ENCODE data around the gene A3GALT2. TPM values are rescaled to one million over a fixed set of nuclear protein-coding genes. Genes with fewer than 3 reads are reported as not detected.

Gene A3GALT2
- total RNA-seq, 1 donor from 2014 or later, result not detected

DNA sequence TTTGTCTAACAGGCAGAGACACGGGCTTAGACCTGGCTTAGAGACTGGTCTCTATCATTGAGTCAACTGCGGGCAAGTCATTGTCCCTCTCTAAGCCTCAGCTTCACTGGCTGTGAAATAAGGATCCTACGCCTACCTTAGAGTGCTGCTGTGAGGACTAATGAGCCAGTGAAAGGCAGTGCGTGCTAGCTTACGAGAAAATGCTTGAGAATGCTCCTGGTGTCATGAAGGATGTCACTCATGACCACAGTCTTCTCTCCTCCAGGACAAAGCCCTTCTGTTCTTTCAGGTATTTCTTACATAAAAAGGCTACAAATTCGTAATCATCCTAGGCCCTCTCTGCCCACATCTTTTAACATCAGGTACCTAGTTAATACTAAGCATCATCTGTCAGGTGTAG lies 16.5 kb upstream of the A3GALT2 start:
- no peak overlapping the region for H3K27ac Mint-ChIP-seq
- H3K27me3 Mint-ChIP-seq (ENCODE audit: low read depth), result no peaks in the 10 kb centered on the region
- DNase-seq (ENCODE audit: low spot score), result no peak
- H3K4me1 Mint-ChIP-seq (ENCODE audit: low read depth), result peaks cover 14% of the 10 kb centered on the region
- intact Hi-C loops (cut with micrococcal nuclease), result no loop called here
- no peak overlapping the region for H3K4me3 Mint-ChIP-seq (ENCODE audit: low read depth)
- peaks cover 26% of the 10 kb centered on the region for H3K36me3 Mint-ChIP-seq (ENCODE audit: low read depth)
- H3K9me3 Mint-ChIP-seq, result no peaks in the 10 kb centered on the region

DNA sequence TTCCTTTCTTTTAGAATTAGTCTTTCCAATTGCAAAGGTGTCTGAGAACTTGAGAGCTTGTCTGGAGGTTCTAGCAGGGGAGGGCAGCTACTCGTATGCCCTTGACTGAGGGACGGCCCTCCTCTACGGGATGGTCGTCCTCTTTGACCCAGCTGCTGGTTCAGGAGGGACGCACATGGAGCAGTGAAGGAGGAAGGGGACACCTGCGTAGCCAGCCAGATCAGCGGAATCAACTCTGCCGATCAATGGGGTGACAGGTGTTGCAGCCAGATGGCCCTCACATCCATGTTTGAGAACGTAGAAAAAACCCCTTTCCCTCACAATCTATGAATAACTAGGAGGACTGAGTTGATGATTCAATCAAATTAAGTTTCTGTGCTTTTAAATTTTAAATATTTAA lies 15.7 kb upstream of the A3GALT2 start:
- H3K27me3 Mint-ChIP-seq (ENCODE audit: low read depth), result no peaks in the 10 kb centered on the region
- no peaks in the 10 kb centered on the region for H3K9me3 Mint-ChIP-seq
- H3K4me1 Mint-ChIP-seq (ENCODE audit: low read depth), result peaks cover 14% of the 10 kb centered on the region
- no peak overlapping the region for H3K4me3 Mint-ChIP-seq (ENCODE audit: low read depth)
- intact Hi-C loops (cut with micrococcal nuclease), result no loop called here
- H3K36me3 Mint-ChIP-seq (ENCODE audit: low read depth), result peaks cover 33% of the 10 kb centered on the region
- DNase-seq (ENCODE audit: low spot score), result no peak
- H3K27ac Mint-ChIP-seq, result no peak overlapping the region

DNA sequence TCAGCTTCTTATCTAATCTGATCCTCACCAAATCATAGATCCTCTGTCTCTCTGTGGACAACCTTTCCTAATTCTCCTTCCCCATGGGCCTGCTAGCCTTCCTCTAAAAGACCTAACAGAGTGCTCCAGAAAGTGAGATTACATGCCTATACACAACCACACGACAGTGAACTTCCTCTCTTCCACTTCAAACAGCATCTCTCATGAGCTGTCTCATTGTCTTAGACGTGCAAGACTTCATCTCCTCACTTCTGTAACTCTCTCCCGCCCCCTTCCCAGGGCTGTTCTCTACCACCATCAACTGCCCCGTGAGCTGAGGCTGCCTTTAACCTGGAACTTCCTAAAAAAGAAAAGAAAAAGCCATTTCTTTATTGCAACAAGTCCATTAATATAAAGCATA lies 14.1 kb upstream of the A3GALT2 start:
- Mint-ChIP-seq H3K36me3 (ENCODE audit: low read depth) (peaks cover 35% of the 10 kb centered on the region), H3K27me3 (ENCODE audit: low read depth) (no peaks in the 10 kb centered on the region), H3K4me1 (ENCODE audit: low read depth) (peaks cover 11% of the 10 kb centered on the region), H3K27ac (no peak overlapping the region), H3K9me3 (no peaks in the 10 kb centered on the region), H3K4me3 (ENCODE audit: low read depth) (no peak overlapping the region)
- intact Hi-C loops (cut with micrococcal nuclease), result no loop called here
- DNase-seq (ENCODE audit: low spot score), result no peak

DNA sequence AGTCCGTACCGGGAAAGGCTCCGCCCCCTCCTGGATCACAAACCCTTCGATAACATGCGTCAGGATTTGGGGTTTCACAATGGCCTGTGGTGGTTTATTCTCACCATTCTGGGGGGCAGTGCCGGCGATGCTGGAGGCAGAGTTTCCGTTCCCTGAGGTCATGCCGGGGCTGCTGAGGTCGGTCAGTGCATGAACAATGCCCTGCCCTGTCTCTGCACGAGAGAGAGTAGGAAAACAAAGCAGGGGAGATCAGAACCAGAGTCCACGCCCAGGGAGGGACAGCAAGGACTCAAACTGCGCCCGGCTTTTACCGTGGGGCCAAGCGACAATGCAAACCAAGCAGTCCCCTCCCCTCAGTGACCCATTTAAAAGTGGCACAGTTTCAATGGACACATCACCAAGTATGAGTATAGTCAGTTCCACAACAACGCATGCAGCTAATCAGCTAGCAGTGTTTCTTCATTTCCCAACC lies 13.2 kb upstream of the A3GALT2 start:
- H3K4me1 Mint-ChIP-seq (ENCODE audit: low read depth), result peaks cover 11% of the 10 kb centered on the region
- peaks cover 44% of the 10 kb centered on the region for H3K36me3 Mint-ChIP-seq (ENCODE audit: low read depth)
- no peaks in the 10 kb centered on the region for H3K27me3 Mint-ChIP-seq (ENCODE audit: low read depth)
- H3K4me3 Mint-ChIP-seq (ENCODE audit: low read depth), result no peak overlapping the region
- intact Hi-C loops (cut with micrococcal nuclease), result no loop called here
- H3K9me3 Mint-ChIP-seq, result no peaks in the 10 kb centered on the region
- no peak overlapping the region for H3K27ac Mint-ChIP-seq
- DNase-seq (ENCODE audit: low spot score), result no peak

DNA sequence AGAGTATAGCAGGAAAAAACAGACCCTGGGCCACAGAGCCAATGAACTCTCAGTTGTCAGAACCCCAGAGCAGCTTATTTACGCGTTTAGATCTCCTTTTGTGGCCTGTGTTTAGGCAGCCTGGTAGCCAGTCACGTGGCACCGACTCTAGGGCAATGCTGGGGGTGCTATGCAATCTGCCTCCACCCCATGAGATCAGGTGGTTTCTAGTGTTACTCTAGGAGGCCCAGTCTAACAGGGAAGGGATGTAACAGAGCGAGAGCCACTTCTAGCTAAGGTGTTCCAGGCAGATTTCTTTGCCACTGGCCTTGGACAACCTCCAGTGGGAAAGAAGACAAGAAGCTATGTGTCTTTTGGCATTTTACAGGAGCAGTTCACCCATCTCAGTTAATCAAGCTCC lies 12.0 kb upstream of the A3GALT2 start:
- Mint-ChIP-seq H3K27ac (no peak overlapping the region), H3K4me3 (ENCODE audit: low read depth) (no peak overlapping the region), H3K4me1 (ENCODE audit: low read depth) (peaks cover 6% of the 10 kb centered on the region), H3K36me3 (ENCODE audit: low read depth) (peaks cover 54% of the 10 kb centered on the region), H3K27me3 (ENCODE audit: low read depth) (no peaks in the 10 kb centered on the region), H3K9me3 (no peaks in the 10 kb centered on the region)
- intact Hi-C loops (cut with micrococcal nuclease), result no loop called here
- DNase-seq (ENCODE audit: low spot score), result no peak

DNA sequence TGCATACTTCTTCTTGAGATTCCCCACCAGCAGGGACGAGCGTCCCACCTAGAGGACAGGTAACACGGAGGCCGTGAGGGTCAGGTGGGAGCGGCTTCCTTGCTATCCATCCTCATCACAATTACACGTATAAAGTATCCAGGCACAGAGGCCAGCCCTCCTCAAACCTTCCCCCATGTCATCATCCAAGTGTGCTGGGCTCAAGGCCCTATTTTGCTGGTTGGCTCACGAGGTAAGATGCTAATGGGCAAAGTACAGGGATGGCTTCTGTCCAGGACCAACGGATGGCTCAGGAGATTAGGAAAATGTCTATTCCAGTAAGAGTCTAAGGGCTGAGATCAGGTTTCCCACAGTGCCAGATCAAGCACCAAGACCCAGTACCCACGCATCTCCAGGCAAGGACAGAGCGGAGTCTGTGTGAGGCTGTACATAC lies 11.5 kb upstream of the A3GALT2 start:
- DNase-seq (ENCODE audit: low spot score), result no peak
- no peak overlapping the region for H3K27ac Mint-ChIP-seq
- H3K9me3 Mint-ChIP-seq, result no peaks in the 10 kb centered on the region
- H3K36me3 Mint-ChIP-seq (ENCODE audit: low read depth), result peaks cover 54% of the 10 kb centered on the region
- H3K4me3 Mint-ChIP-seq (ENCODE audit: low read depth), result no peak overlapping the region
- H3K27me3 Mint-ChIP-seq (ENCODE audit: low read depth), result no peaks in the 10 kb centered on the region
- intact Hi-C loops (cut with micrococcal nuclease), result no loop called here
- peaks cover 5% of the 10 kb centered on the region for H3K4me1 Mint-ChIP-seq (ENCODE audit: low read depth)

DNA sequence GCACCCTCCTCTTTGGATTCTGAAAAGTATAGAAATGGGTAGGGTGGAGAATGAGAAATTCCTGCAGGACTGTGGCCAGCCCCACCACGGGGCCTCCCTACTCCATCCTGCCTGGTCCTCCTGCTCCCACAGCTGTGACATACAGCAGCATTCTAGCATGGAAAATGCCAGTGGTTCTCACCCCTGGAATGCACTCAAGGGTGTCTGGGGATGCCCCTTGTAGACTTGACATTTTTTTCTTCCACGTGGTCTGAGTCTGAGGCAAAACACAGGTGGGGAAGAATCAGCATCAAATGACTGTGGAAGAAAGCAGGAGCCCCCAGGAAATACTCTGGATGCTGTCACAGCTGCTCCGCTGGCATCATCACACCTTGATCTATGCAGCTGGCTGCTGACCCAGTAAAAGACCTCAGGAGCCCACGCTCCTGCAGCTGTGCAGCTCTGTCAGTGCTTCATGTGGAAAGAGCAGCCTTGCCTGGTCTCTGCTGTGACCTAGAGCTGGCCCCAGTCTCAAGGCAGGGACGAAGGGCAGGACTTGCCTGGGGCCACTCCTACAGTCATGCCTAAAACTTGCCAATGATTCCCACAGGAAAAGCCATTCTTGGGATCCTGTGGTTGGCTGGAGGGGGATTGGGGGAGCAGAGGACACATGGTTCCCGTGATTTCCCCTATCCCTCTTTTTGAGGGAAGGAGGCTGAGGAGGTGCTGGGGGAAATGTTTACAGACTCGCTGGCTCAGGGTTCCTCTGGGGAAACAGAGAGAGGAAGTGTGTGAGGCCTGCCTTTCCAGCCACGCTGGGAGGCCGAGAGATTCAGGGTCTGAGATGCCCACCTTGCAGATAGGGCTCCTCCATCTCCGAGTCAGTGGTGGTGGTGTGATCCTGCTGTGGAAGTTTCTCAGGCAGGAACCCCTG lies 10.8 kb upstream of the A3GALT2 start:
- Mint-ChIP-seq H3K27ac (no peak overlapping the region), H3K27me3 (ENCODE audit: low read depth) (no peaks in the 10 kb centered on the region), H3K4me3 (ENCODE audit: low read depth) (no peak overlapping the region), H3K9me3 (no peaks in the 10 kb centered on the region), H3K4me1 (ENCODE audit: low read depth) (peaks cover 5% of the 10 kb centered on the region), H3K36me3 (ENCODE audit: low read depth) (peaks cover 60% of the 10 kb centered on the region)
- DNase-seq (ENCODE audit: low spot score), result no peak
- intact Hi-C loops (cut with micrococcal nuclease), result no loop called here

DNA sequence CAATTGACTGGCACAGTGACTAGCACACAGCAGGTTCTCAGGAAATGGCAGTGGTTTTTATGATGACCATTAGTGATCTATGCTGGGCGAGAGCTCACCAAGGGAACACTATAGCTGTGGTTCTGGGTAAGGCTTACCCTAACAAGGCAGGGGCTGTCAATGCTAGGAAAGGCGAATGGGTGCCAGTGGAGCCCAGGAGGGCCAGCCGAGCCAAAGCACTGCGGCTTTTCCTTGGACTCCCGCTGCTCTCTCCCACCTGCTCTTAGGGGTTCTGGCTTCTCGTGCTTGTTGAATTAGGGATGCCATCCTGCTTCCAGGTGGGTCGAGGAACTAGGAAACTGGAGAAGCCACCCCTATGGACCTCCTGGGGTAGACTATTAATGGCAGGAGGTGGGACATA lies 10.0 kb upstream of the A3GALT2 start:
- Mint-ChIP-seq H3K27me3 (ENCODE audit: low read depth) (no peaks in the 10 kb centered on the region), H3K36me3 (ENCODE audit: low read depth) (peaks cover 65% of the 10 kb centered on the region), H3K4me3 (ENCODE audit: low read depth) (no peak overlapping the region), H3K9me3 (no peaks in the 10 kb centered on the region), H3K27ac (no peak overlapping the region), H3K4me1 (ENCODE audit: low read depth) (peaks cover 5% of the 10 kb centered on the region)
- no peak for DNase-seq (ENCODE audit: low spot score)
- intact Hi-C loops (cut with micrococcal nuclease), result no loop called here

DNA sequence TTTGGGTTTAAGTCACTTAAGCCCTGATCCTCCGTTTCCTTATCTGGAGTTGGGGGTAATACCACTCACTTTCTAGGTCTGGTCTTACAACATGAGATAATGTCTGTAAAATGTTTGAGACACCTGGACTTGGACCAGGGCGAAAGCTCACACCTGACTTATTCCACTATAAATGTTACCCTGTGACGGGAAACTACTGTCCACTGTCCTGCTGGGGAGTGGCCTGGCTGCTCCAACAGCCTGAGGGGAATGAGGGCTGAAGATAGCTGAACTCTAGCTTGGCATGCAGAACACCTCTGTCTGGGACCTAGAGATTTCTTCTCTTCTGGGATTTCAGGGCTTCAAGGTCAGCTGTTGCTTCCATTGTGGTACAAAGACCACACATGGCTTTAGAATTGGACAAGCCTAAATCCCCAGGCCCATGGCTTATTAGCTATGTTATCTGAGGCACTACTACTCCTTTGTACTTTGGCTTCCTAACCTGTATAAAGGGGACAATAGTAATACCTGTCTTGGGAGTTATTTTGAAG lies 9.5 kb upstream of the A3GALT2 start:
- Mint-ChIP-seq H3K27me3 (ENCODE audit: low read depth) (no peaks in the 10 kb centered on the region), H3K4me3 (ENCODE audit: low read depth) (no peak overlapping the region), H3K4me1 (ENCODE audit: low read depth) (peaks cover 5% of the 10 kb centered on the region), H3K9me3 (no peaks in the 10 kb centered on the region), H3K36me3 (ENCODE audit: low read depth) (peaks cover 70% of the 10 kb centered on the region), H3K27ac (no peak overlapping the region)
- intact Hi-C loops (cut with micrococcal nuclease), result no loop called here
- no peak for DNase-seq (ENCODE audit: low spot score)

DNA sequence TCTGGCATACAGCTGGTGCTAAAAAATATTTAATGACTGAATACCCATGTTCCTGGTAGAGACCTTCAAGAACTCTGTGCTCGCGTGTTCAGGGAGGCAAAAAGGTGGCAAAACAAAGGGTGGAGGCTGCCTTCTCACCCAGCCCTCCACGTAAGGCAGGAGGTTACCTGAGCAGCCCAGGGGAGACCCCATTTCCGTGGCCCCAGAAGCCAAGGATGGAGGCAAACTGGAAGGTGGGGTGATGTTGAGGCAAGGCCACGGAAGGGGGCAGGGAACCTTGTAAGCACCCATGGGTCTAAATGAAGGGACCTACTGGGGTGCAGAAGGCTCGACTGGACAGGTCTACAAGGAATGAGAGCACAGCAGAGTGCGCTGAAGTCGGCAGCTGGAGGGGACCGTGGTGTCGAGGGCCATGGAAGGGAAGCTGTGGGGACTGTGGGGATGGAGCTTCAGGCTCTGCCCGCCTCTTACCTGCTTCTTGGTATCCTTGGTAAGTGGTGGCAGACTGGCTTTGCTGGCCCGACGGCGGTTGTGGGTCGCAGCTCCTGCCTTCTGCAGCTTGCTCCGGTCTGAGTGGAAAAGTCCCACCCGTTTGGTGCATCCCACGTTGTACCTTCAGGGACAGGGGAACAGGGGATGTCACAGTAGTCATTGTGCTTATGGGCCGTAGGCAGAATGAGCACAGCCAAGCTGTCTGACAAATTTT lies 8.9 kb upstream of the A3GALT2 start:
- intact Hi-C loops (cut with micrococcal nuclease), result no loop called here
- H3K9me3 Mint-ChIP-seq, result no peaks in the 10 kb centered on the region
- no peak overlapping the region for H3K27ac Mint-ChIP-seq
- no peaks in the 10 kb centered on the region for H3K27me3 Mint-ChIP-seq (ENCODE audit: low read depth)
- no peak for DNase-seq (ENCODE audit: low spot score)
- no peak overlapping the region for H3K4me3 Mint-ChIP-seq (ENCODE audit: low read depth)
- H3K4me1 Mint-ChIP-seq (ENCODE audit: low read depth), result no peaks in the 10 kb centered on the region
- H3K36me3 Mint-ChIP-seq (ENCODE audit: low read depth), result peaks cover 73% of the 10 kb centered on the region

DNA sequence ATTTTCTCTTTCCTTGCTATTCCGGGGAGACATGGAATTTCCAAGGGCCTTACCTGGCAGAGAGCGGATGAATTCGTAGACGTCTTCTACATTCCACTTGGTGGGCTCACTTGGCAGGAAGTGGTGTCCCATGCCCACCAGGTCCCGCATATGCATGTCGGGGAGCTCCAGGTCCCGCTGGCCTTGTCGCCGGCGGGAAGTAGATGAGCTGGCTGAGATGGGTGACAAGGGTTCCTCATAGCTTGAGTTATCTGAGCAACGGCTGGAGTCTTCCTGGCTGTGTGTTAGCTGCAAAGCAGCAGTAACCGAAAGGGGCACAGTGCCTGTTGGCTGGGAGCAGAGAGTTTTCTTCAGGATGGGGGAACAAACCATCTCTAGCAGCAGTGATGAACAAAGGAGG lies 7.9 kb upstream of the A3GALT2 start:
- DNase-seq (ENCODE audit: low spot score), result no peak
- Mint-ChIP-seq H3K36me3 (ENCODE audit: low read depth) (peaks cover 72% of the 10 kb centered on the region), H3K27ac (no peak overlapping the region), H3K9me3 (no peaks in the 10 kb centered on the region), H3K27me3 (ENCODE audit: low read depth) (no peaks in the 10 kb centered on the region), H3K4me3 (ENCODE audit: low read depth) (no peak overlapping the region), H3K4me1 (ENCODE audit: low read depth) (no peaks in the 10 kb centered on the region)
- intact Hi-C loops (cut with micrococcal nuclease), result no loop called here

DNA sequence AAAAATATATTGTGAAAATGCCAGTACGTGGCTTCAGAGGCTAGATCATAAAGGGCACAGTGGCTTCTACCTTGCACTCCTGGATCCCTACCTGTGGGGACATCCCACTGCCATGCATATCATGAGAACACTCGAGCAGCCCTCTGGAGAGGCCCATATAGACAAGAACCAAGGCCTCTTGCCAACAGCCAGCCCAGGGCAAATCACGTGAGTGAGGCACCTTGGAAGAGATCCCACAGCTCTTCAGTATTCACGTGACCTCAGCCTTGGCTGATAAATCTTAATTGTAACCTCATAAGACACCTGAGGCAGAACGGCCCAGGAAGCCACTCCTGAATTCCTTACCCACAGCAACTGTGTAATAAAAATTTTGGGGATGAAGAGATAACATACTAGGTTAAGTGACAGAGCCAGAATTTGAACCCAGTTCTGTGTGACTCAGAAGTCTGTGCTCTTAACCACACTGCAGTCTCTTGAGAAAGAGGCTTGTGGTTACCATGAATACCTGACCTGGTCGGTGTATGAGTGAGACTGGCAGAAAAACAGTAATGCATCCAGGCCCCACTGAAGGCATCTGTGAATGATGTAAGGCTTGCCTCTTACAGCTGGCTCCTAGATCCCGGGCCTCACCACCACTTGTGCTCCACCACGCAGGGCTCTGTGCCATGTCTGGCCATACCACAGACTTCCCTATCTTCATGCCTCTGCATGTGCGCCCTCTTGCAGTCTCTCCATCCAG lies 6.9 kb upstream of the A3GALT2 start:
- no peak overlapping the region for H3K27ac Mint-ChIP-seq
- H3K4me3 Mint-ChIP-seq (ENCODE audit: low read depth), result no peak overlapping the region
- no peaks in the 10 kb centered on the region for H3K9me3 Mint-ChIP-seq
- intact Hi-C loops (cut with micrococcal nuclease), result no loop called here
- DNase-seq (ENCODE audit: low spot score), result no peak
- H3K27me3 Mint-ChIP-seq (ENCODE audit: low read depth), result no peaks in the 10 kb centered on the region
- no peaks in the 10 kb centered on the region for H3K4me1 Mint-ChIP-seq (ENCODE audit: low read depth)
- peaks cover 67% of the 10 kb centered on the region for H3K36me3 Mint-ChIP-seq (ENCODE audit: low read depth)
